ENCODE data around the gene TMEM60.

DNA sequence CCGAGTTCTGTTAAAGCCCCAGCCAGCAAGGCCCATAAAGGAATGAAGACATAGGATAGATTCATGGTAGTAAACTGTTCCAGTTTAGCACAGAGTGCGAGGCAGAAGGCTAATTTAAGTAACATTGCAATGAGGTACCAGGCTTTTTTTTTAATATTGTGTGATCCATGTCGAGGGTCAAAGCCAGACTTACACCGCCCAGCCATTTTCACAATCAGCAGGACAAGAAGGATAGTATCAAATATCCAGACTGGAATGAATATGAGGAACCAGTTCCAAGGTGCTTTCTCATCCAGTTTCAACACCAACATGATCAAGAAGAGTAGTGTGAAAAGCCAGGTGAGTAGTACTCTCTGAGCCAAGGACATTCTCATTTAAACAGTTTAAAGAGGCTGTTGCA, 4.2 kb downstream of the TMEM60 start:
- TF ChIP-seq EZH2 (IDR thresholded peaks at IDR 0.05; ENCODE audit: borderline replicate concordance, insufficient read depth, low read length, poor library complexity, severe bottlenecking) (no peak), CTCF (IDR thresholded peaks at IDR 0.05; ENCODE audit: poor library complexity, severe bottlenecking) (no peak), RAD21 (conservative IDR thresholded peaks at IDR 0.05) (no peak), EP300 (conservative IDR thresholded peaks at IDR 0.05; ENCODE audit: poor library complexity, severe bottlenecking) (no peak), TAF1 (IDR thresholded peaks at IDR 0.05; ENCODE audit: low read depth) (no peak)
- TF ChIP-seq, protein P1, sequence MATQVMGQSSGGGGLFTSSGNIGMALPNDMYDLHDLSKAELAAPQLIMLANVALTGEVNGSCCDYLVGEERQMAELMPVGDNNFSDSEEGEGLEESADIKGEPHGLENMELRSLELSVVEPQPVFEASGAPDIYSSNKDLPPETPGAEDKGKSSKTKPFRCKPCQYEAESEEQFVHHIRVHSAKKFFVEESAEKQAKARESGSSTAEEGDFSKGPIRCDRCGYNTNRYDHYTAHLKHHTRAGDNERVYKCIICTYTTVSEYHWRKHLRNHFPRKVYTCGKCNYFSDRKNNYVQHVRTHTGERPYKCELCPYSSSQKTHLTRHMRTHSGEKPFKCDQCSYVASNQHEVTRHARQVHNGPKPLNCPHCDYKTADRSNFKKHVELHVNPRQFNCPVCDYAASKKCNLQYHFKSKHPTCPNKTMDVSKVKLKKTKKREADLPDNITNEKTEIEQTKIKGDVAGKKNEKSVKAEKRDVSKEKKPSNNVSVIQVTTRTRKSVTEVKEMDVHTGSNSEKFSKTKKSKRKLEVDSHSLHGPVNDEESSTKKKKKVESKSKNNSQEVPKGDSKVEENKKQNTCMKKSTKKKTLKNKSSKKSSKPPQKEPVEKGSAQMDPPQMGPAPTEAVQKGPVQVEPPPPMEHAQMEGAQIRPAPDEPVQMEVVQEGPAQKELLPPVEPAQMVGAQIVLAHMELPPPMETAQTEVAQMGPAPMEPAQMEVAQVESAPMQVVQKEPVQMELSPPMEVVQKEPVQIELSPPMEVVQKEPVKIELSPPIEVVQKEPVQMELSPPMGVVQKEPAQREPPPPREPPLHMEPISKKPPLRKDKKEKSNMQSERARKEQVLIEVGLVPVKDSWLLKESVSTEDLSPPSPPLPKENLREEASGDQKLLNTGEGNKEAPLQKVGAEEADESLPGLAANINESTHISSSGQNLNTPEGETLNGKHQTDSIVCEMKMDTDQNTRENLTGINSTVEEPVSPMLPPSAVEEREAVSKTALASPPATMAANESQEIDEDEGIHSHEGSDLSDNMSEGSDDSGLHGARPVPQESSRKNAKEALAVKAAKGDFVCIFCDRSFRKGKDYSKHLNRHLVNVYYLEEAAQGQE (IDR thresholded peaks at IDR 0.05; ENCODE audit: borderline replicate concordance): no peak
